Stimulated activated CD4-positive, alpha-beta T cell treated with anti-CD3 and anti-CD28 coated beads, Interleukin-4, amount 100 ng/mL, for 1 hour (primary cell): ENCODE results near the gene RNU5B-1.
"Not testable (repeated sequence)": the region's sequence is repeated elsewhere in the genome, so short reads cannot be mapped to it uniquely, and the experiment has no call there.

ENCODE experiments used
- DNase-seq: peaks from one replicate; pipeline ENCODE4 v3.0.0-alpha.2; 2020

The RNU5B-1 gene

DNA sequence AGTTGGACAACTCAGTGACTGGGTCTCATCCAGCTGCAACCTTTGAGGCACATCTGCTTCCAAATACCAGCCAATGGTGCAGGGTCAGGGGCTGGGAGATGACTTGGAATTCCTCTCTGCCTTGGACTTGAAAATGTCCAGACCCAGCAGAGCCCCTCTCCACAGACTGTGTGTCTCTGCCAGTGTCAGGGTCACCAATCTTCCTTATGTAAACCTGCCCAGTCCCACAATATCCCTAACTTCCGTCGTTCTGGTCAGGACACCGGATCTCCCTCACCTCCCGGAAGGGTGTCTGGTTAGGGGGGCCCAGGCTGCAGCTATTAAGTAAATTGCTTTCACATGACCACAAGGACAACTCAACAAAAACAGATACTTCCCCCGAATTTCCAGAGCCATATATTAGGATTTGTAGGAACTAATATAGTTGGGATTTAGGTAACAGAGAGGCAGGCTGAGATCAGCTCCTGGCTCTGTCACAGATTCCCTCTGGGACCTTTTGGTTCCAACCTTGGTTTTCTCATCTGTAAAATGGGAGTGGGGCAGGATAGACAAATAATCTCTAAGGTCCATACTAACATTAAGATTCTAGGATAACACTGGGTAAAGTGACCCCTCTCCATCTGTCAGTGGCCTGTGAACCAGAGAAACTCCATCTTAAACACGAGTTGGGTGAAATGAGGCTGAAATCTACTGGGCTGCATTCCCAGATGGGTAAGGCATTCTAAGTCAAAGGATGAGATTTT lies 42.5 kb downstream of the RNU5B-1 start:
- no peak for DNase-seq

- not testable (repeated sequence) for DNase-seq
These were observed 43.3 kb downstream of the RNU5B-1 start for GRCh38 chr15:65347756-65348155.

- DNase-seq, result no peak
These were observed 44.9 kb downstream of the RNU5B-1 start for GRCh38 chr15:65349338-65349737.

- not testable (repeated sequence) for DNase-seq
These were observed 47.5 kb downstream of the RNU5B-1 start for GRCh38 chr15:65351972-65352371.
